Mesendoderm (in vitro differentiated cells): ENCODE measurements around the gene MUCL3. TPM values are rescaled to one million over a fixed set of nuclear protein-coding genes. Genes with fewer than 3 reads are reported as not detected.
"Not testable (repeated sequence)": the region's sequence is repeated elsewhere in the genome, so short reads cannot be mapped to it uniquely, and the experiment has no call there.

Experiments used
- DNase-seq: peaks from one replicate; pipeline ENCODE4 v3.0.0; 2013
- H2AK5ac ChIP-seq: 2 replicates; pipeline ENCODE4 v1.6.1; 2013; ENCODE audit warnings: low read length, inconsistent platforms
- H2BK120ac ChIP-seq: 2 replicates; pipeline ENCODE4 v1.6.1; 2013; ENCODE audit warnings: low read depth, mild to moderate bottlenecking, low read length, moderate library complexity, mixed read lengths
- H2BK15ac ChIP-seq: replicated peaks from 2 replicates; pipeline ENCODE4 v1.6.1; 2013; ENCODE audit warnings: low read depth, mild to moderate bottlenecking, moderate library complexity
- H2BK5ac ChIP-seq: 2 replicates; pipeline ENCODE4 v1.6.1; 2013; ENCODE audit warnings: low read length, inconsistent platforms
- H3K18ac ChIP-seq: 2 replicates; pipeline ENCODE4 v1.6.1; 2013; ENCODE audit warnings: mild to moderate bottlenecking, low read length, mixed read lengths
- H3K23ac ChIP-seq: one replicate; pipeline ENCODE4 v1.6.1; 2013; ENCODE audit warnings: low read length
- H3K27ac ChIP-seq: 2 replicates; pipeline ENCODE4 v1.5.1; 2013; ENCODE audit warnings: low read depth, mild to moderate bottlenecking, inconsistent platforms, low read length, moderate library complexity
- H3K27me3 ChIP-seq: 2 replicates; pipeline ENCODE4 v1.6.1; 2013; ENCODE audit warnings: low read length, control low read depth, mild to moderate bottlenecking, inconsistent platforms; ENCODE audit not compliant: insufficient read depth, poor library complexity
- H3K36me3 ChIP-seq: 2 replicates; pipeline ENCODE4 v1.6.1; 2013; ENCODE audit warnings: low read length, inconsistent platforms; ENCODE audit not compliant: control insufficient read depth, insufficient read depth
- H3K4ac ChIP-seq: one replicate; pipeline ENCODE4 v1.6.1; 2013; ENCODE audit warnings: low read depth, mild to moderate bottlenecking, low read length, moderate library complexity
- H3K4me1 ChIP-seq: 2 replicates; pipeline ENCODE4 v1.6.1; 2013; ENCODE audit warnings: low read depth, low read length, inconsistent platforms; ENCODE audit not compliant: control insufficient read depth
- H3K4me2 ChIP-seq: 2 replicates; pipeline ENCODE4 v1.6.1; 2013; ENCODE audit warnings: low read length
- H3K4me3 ChIP-seq: 2 replicates; pipeline ENCODE4 v1.5.1; 2013; ENCODE audit warnings: mild to moderate bottlenecking, low read length
- H3K56ac ChIP-seq: one replicate; pipeline ENCODE4 v1.6.1; 2013; ENCODE audit warnings: low read length
- H3K79me1 ChIP-seq: 2 replicates; pipeline ENCODE4 v1.6.1; 2013; ENCODE audit warnings: low read length, inconsistent platforms
- H3K79me2 ChIP-seq: 2 replicates; pipeline ENCODE4 v1.6.1; 2013; ENCODE audit warnings: mild to moderate bottlenecking, low read length; ENCODE audit not compliant: control insufficient read depth, insufficient read depth
- H3K9ac ChIP-seq: 2 replicates; pipeline ENCODE4 v1.6.1; 2013; ENCODE audit warnings: low read length, inconsistent platforms
- H4K5ac ChIP-seq: one replicate; pipeline ENCODE4 v1.6.1; 2013; ENCODE audit warnings: low read length
- H4K8ac ChIP-seq: one replicate; pipeline ENCODE4 v1.6.1; 2013; ENCODE audit warnings: low read depth, mild to moderate bottlenecking, control low read depth, low read length, moderate library complexity
- WGBS: extraction: QIAGEN DNeasy Blood & Tissue Kit; methylation state at CpG from one replicate; pipeline ENCODE4 v1.1.7; 2013; ENCODE audit warnings: low lambda C conversion rate, missing lambda C conversion rate; ENCODE audit not compliant: insufficient coverage; ENCODE audit errors: extremely low coverage; 5-methylcytosine and 5-hydroxymethylcytosine counted together
- small RNA-seq: library from polyadenylated mRNA; stranded (forward); fragments of <200 nt; extraction: miRNeasy Mini kit (QIAGEN cat#:217004); gene quantifications from one replicate; pipeline ENCODE3, GENCODE V24; 2013; ENCODE audit not compliant: insufficient read depth

MUCL3 gene

DNA sequence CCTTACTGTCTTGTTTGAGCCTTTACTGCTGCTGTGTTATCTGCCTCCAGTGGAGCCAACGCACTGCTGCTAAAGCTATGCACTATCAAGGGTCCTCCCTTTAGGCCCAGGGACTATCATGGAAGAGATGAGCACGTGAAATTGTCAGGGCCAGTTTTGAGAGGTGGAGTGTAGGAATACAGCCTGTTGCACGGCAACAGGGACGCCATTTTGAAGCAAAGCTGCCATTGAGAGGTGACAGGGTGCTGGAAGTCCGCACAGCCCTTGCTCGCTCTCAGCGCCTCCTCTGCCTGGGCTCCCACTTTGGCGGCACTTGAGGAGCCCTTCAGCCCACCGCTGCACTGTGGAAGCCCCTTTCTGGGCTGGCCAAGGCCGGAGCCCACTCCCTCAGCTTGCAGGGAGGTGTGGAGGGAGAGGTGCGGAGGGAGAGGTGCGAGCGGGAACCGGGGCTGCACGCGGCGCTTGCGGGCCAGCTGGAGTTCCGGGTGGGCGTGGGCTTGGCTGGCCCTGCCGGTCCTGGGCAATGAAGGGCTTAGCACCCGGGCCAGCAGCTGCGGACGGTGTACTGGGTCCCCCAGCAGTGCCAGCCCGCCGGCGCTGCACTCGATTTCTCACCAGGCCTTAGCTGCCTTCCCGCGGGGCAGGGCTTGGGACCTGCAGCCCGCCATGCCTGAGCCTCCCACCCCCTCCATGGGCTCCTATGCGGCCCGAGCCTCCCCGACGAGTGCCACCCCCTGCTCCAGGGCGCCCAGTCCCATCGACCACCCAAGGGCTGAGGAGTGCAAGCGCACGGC, 59.5 kb downstream of the MUCL3 start:
- H3K18ac ChIP-seq, H3K27me3 ChIP-seq, H3K4ac ChIP-seq, H2BK120ac ChIP-seq, H3K27ac ChIP-seq, H3K23ac ChIP-seq, H3K4me3 ChIP-seq, H4K5ac ChIP-seq, H3K4me2 ChIP-seq, H3K56ac ChIP-seq, H2BK5ac ChIP-seq, H3K79me1 ChIP-seq, H3K9ac ChIP-seq, H4K8ac ChIP-seq, DNase-seq, H2AK5ac ChIP-seq, H3K79me2 ChIP-seq, H3K36me3 ChIP-seq, H2BK15ac ChIP-seq, H3K4me1 ChIP-seq: not testable (repeated sequence)
- WGBS, result no CpG with 5 or more reads among the region's 39 CpGs

- Histone ChIP-seq H3K23ac (no peak overlapping the region), H3K79me2 (no peaks in the 10 kb centered on the region), H3K4me2 (no peak overlapping the region), H2BK120ac (no peak overlapping the region), H3K27me3 (no peaks in the 10 kb centered on the region), H3K9ac (no peak overlapping the region), H3K79me1 (no peaks in the 10 kb centered on the region), H2BK15ac (no peak overlapping the region), H4K5ac (no peak overlapping the region), H3K4me1 (no peaks in the 10 kb centered on the region), H3K4ac (no peak overlapping the region), H4K8ac (no peak overlapping the region), H2BK5ac (no peak overlapping the region), H3K4me3 (no peak overlapping the region), H3K18ac (no peak overlapping the region), H3K56ac (no peak overlapping the region), H3K36me3 (no peaks in the 10 kb centered on the region), H2AK5ac (no peak overlapping the region), H3K27ac (no peak overlapping the region)
- no CpG with 5 or more reads among the region's 13 CpGs for WGBS
- DNase-seq, result no peak
Observed at GRCh38 chr6:31001281-31001888, 60.6 kb downstream of the MUCL3 start.

DNA sequence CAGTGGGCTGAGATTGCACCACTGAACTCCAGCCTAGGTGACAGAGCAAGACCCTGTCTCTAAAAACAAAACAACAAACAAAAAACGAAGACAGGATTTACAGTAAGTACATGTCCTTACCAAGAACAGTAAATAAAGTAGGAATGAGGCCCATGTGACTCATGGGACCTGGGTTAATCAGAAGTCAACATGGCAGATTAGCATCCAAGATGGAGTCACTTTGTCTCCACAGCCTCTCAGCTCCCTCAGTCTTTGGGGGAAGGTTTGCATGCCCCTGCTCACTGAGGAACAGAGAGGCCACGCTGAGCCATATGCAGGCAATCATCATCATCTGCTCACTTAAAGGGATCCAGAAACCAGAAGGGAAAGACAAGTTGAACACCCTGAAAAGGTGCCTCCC, 61.7 kb downstream of the MUCL3 start:
- H3K9ac ChIP-seq, result no peak overlapping the region
- no peaks in the 10 kb centered on the region for H3K79me1 ChIP-seq
- no peaks in the 10 kb centered on the region for H3K36me3 ChIP-seq
- no peak overlapping the region for H3K56ac ChIP-seq
- H4K5ac ChIP-seq, result no peak overlapping the region
- no peak overlapping the region for H3K4me3 ChIP-seq
- H3K4me2 ChIP-seq, result no peak overlapping the region
- no peak overlapping the region for H3K4ac ChIP-seq
- no peaks in the 10 kb centered on the region for H3K27me3 ChIP-seq
- no peak overlapping the region for H2BK5ac ChIP-seq
- no peaks in the 10 kb centered on the region for H3K79me2 ChIP-seq
- WGBS, result no CpG with 5 or more reads among the region's 2 CpGs
- DNase-seq, result no peak
- H3K18ac ChIP-seq, result no peak overlapping the region
- no peak overlapping the region for H3K27ac ChIP-seq
- no peaks in the 10 kb centered on the region for H3K4me1 ChIP-seq
- no peak overlapping the region for H2BK15ac ChIP-seq
- H2BK120ac ChIP-seq, result no peak overlapping the region
- no peak overlapping the region for H4K8ac ChIP-seq
- no peak overlapping the region for H2AK5ac ChIP-seq
- H3K23ac ChIP-seq, result no peak overlapping the region

Small RNA genes within 50 kb of the gene (small RNA-seq; reads per million reads assigned to genes)
- not detected for gene RF00019
